GM12892 (cell line): ENCODE data around the gene PLIN4.

ENCODE experiments used
- POLR2A ChIP-seq: IDR thresholded peaks from 2 replicates; pipeline ENCODE4 v1.6.1; 2011; ENCODE audit warnings: low read depth, low read length, control low read depth
- POLR2AphosphoS5 ChIP-seq: IDR thresholded peaks from 2 replicates; pipeline ENCODE4 v1.6.1; 2011; ENCODE audit warnings: low read depth, low read length, control low read depth
- TAF1 ChIP-seq: IDR thresholded peaks from 2 replicates; pipeline ENCODE4 v1.6.1; 2011; ENCODE audit warnings: low read depth, mild to moderate bottlenecking, control low read depth, low read length, borderline replicate concordance

- TF ChIP-seq POLR2A, result no peak
- no peak for TF ChIP-seq POLR2AphosphoS5
- no peak for TF ChIP-seq TAF1
Measured at GRCh38 chr19:4537953-4538600, 19.8 kb upstream of the PLIN4 start.
